Hematopoietic multipotent progenitor cell treated with erythropoietin and hydrocortisone succinate and interleukin-3 and kit ligand, for 8 days (in vitro differentiated cells): ENCODE measurements around the gene SGPP1.
A peak's percentile ranks its signal among the peaks of the same experiment; 100 is the strongest.
"Not testable (repeated sequence)": the region's sequence is repeated elsewhere in the genome, so short reads cannot be mapped to it uniquely, and the experiment has no call there.

Experiments used
- DNase-seq: peaks from one replicate; pipeline ENCODE4 v3.0.0-alpha.2; 2015

SGPP1 gene

DNA sequence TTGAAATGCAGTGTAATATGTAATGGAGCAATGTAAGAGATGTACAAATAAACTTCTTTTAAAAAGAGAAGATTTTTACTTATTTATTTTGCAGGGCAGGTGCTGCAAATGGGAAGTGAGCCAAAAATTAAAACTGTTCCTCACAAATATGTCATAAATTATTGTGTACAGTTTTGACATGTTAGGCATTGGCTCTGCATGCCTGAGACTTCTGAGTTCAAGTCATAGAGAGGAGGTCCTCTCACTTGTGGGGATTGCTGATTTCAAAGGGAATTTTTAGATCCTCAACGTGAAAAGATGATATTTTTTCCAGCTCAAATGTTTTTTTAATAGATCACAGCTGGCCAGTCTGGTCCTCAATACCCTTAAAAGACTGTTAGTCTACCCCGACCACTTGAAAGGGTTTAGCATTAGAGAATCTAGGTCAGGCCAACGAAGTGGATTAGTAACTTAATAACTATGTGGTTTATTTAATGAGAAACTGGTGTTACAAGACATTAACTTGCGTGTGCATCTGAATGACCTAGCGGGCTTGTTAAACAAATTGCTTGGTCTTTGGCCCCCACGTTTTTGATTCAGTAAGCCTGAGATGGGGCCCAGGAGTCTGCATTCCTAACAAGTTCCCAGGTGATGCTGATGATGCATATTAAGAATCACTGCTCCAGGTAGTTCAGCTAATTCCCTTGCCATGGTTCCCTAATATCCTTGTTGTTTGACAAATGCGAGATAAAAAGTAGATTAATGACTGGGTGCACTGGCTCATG is 55.3 kb downstream of the SGPP1 start:
- no peak for DNase-seq

DNA sequence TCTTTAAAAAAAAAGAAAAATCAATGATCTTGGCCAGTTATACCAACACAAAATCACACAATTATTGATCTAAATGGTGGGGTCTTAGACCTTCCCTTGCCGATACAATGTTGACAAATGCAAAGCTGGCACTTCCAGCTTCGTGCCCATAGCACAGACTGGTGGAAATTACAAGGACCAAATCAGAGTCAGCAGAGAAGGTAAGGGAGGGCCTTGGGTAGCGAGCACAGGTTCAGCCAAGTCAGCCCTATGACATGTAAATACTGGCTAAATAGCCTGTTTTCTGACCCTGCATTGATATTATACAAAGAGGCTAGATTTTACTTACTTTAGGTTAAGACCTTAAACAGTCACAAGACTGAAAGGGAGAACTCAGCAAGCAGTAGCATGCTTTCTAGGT is 55.9 kb downstream of the SGPP1 start:
- DNase-seq, result no peak

DNA sequence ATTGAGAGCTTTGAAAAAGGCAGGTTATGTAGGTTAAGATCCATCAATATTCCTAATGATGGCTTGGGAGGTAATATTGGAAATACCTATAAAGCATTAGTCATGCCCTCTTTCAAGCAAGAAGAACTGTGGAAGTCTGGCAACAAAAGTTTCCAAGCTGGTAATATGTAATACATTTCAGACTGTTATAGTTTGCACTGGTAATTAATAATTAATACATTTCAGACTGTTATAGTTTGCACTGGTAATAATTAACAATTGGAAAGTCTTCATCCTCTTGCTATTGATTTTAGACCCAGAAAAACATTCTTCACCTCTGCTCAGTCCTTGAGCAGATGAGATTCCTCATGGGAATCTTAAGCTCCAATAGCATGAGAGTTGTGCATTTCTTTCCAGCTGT is 57.2 kb downstream of the SGPP1 start:
- DNase-seq, result no peak

DNA sequence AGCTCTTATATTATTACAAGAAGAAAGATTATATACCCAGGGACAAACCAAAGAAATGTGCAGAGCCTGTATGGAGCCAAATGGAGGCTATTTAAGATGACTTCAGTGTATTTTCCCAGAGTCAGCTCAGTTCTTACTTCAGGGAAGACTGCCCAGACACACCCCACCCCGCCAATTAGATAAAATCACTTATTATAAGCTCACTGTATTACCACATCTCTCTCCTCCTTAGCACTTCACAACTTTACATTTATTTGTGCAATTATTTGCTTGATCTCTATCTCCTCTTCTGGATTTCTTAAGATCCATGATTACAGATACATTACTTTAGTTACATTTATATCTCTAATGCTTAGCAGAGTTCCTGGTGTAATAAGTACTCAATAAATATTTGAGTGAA is 61.5 kb downstream of the SGPP1 start:
- peak; percentile 48 for DNase-seq

DNA sequence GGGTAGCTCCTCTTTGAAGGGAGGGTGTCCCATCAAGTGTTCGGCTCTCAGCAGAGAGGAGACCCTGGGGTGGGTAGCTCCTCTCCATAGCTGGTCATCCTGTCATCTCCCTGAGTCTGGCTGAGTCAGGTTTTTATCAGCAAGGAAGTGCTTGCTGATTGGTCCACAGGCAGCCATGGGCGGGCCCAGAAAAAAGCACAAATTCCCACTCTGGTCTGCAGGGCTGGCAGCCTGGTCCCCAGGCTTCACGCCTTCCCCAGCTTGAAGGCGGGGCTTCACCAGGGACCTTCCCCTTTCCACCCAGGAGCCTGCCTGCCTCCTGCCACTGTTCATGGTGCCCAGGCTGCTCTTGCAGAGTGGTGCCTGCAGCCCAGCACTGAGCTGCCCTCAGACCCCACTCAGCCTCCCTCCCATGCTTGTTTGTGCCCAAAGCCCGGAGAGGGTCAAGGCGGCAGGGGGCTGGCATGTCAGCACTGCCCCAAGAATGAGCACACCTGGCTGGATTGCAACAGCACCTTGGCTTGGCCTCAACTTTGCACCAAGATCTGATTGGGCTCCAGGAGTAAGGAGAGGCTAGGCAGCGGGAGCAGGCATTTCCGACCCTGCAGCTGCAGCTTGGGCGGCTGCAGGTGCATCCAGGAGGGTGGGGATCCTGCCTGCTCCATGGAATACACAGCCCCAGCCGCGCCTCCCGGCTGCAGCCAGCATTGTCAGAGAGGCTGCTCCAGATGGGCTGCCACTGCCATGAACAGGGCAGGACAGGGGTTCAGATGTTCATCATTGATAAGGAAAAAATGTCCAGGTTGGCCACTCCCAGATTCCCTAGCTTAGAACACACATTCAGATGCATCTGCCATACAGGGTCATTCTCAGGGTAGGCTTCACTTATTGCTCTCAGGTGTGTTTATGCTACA is 64.2 kb downstream of the SGPP1 start:
- DNase-seq, result peak; percentile 36

DNA sequence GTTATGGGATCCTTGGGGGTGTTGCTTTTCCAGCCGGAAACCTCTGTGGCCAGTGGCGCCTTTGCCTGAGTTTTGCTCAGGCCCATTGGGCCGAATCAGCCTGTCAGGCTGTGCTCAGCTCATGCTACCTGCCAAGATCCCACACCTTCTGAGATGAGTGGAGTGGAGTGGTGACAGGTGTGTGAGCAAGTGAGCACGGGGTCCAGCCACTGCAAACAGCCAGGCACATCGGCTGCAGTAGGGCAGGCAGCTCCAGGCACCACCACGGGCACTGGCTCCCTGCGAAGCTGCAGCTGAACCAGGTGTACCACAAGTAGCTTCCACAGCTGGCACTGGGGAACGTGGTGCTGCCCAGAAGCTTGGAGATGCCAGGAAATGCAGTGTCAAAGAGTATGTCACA is 65.1 kb downstream of the SGPP1 start:
- DNase-seq, result no peak

DNA sequence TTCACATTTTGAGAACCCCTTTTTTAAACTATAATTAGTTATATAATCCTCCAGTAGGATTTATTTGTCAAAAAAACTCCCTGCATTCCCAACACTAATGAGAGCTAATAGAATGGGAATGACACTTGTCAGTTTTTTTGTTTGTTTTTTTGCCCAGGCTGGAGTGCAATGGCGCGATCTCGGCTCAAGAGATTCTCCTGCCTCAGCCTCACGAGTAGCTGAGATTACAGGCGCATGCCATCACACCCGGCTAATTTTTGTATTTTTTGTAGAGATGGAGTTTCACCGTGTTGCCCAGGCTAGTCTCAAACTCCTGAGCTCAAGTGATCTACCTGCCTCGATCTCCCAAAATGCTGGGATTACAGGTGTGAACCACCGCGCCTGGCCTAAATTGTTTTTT is 66.0 kb downstream of the SGPP1 start:
- not testable (repeated sequence) for DNase-seq

DNA sequence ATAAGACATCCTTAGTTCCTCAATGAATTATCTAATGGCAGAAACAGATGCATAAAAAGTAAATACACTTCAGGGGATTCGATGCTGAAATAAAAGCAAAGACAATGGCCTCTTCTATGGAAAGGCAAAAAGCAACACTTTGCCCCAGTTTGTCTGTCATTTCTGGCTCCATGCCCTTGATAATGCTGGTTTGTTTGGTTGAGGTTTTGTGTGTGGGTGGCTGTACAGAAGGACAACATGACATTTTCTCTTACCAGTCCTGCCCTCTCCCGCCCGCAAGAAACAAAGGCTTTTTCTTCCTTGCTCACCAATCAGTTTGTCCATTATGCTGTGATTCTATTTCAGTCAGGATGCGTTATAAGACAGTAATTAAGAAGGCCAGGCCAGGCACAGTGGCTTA is 68.1 kb downstream of the SGPP1 start:
- DNase-seq, result peak; percentile 43

DNA sequence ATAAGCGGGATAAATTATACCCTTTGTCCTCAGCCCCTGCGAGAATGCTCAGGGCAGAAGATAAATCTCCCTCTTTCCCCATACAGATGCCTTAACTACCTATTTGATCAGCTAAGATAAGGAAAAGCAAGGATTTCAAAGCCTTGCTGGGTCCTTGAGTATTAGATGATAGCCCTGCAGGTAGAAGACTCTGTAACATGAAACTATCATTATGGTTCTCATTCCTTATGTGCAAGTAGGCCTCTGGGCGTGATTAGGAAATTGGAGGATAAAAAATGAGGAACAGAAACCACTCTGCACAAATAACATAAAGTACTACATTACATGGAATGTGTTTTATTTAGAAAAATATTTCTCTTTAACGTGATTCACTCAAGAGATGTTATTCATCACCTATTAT is 71.7 kb downstream of the SGPP1 start:
- DNase-seq, result no peak

DNA sequence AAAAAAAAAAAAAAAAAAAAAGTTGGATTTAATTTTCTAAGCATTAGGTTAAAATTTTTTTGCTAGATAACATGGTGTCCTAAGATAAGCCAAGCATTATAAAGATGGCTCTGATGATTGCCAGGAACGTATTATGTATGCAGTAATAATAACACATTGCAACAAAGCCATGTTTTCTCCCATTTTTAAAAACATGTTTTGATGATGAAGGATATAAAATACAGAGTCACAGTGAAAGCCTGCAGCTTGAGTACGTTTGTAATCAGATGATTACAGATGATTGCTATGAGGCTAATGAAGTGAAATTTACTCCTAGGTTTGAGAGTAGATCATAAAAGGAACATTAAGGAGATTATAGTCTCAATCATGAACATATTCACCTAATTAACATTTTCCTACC is 72.9 kb downstream of the SGPP1 start:
- peak; percentile 27 for DNase-seq

DNA sequence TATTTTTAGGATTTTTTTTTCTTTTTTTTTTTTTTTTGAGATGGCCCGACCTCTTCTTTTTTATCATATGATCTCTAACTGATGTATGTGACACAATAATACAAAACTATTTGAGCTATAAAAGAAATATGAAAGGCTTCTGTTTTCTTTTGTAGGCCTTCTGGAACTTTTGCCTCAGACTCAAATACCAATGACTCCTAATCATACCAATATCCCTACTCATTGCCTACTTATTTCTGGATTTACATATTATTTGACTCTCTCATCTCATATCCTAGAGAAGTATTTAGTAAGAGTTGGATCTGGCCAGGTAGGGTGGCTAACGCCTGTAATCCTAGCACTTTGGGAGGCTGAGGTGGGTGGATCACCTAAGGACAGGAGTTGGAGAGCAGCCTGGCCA is 73.5 kb downstream of the SGPP1 start:
- no peak for DNase-seq

DNA sequence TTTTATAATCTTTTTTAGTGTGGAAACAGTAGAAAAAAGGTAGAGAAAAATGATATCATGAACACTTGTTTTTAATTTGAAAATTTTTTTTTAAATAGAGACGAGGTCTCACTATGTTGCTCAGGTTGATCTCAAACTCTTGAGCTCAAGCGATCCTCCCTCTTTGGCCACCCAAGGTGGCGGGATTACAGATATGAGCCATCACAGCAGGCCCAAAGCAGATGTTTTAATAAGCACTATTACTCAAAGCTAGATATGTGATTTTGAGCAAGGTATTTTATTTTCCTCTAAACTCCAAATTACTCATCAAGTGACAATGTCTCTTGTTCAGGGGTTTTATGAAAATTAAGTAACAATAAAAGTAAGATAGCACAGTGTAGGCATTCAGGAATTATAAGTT is 75.5 kb downstream of the SGPP1 start:
- DNase-seq, result no peak

DNA sequence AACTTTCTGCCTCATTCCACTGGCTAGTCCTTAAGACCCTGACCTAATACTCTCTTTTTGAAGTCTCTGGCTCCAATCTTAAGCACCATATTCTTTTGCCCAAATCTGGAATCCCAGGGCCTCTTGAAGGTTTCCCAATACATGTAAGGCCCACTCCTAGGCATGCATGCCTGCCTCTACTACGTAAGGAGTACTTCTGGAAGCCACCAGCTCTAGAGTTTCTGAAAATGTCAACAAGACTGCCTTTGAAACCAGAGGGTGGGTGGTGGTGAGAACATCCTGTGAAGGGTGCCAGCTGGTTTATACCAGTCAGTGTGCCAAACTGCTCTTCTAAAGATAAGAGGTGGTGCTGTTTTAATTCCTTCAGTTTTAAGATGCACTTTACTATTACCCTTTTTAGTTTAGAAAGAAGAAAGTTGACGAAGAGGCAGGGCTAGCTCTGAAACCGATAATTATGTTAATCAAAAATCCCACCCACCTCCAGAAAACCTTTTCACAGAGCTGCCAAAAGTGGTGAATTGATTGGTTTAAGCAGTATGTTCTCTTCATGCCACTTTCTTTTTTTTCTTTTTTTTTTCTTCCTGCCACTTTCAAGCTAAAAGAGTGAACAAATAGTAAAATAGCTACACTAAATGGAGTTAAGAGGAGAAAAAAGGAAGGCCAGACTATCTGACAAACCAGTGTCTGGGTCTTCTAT is 77.5 kb downstream of the SGPP1 start:
- peak; percentile 64 for DNase-seq

DNA sequence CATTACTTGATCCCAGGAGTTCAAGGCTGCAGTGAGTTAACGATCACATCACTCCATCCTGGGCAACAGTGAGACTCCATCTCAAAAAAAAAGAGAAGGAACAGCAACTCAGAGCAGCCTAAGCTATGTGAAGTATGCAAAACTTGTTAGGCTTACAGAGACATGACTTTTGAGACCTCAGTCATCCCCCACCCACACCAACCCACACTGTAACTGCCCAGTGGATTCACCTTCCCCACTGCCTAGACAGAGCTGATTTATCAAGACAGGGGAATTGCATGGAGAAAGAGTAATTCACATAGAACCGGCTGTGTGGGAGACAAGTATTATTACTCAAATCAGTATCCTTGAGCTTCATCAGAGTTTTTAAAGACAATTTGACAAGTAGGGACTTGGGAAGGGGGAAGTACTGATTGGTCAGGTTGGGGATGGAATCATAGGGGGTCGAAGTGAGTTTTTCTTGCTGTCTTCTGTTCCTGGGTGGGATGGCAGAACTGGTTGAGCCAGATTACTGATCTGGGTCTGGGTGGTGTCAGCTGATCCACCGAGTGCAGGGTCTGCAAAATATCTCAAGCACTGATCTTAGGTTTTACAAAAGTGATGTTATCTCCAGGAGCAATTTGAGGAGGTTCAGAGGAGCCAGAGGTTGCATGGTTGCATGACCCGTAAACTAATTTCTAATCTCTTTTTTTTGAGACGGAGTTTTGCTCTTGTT is 80.0 kb downstream of the SGPP1 start:
- no peak for DNase-seq

DNA sequence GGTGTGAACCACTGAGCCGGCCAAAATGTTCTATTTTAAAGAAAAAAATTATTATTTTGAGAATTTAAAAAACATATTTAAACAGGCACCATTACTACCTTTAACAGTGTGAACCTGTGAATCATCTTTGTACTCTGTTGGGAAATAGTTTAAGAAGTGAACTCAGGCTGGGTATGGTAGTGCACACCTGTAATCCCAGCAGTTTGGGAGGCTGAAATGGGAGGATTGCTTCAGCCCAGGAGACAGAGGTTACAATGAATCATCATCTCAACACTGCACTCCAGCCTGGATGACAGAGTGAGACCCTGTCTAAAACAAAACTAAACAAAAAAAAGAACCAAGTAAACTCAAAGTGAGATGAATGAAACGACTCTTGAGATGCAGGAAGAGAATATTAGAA is 83.1 kb downstream of the SGPP1 start:
- DNase-seq, result no peak

DNA sequence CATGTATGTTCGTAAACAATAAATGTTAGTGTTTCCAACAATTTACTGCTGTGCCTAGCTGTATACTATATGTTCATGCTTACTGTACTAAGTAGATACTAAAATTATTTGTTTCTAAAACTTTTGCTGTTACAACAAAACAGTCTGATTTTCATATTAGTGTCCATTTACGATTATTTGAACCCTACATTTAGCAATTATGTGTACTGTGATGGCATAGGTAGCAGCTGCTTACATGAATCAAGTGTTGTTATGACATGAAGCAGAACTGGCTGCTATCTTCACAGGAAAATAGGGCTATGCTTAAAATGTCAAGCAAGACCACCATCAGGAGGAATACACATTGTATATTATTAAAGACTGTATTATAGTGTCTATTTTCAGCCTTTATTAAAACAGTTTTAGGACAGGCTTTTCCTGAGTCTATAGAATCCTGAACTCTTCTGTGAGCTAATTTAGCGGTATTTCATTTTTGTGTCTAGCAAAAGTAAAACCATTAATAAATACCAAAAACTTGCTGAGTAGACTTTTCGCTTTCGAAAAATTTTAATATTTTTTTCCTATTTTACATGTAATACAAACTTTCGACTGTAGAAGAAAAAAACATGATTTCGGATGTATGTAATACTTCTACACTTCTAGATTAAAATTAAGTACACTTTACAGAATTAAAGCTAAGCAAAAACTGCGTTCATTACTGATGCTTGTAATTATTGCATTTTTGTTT is 85.0 kb downstream of the SGPP1 start:
- no peak for DNase-seq

DNA sequence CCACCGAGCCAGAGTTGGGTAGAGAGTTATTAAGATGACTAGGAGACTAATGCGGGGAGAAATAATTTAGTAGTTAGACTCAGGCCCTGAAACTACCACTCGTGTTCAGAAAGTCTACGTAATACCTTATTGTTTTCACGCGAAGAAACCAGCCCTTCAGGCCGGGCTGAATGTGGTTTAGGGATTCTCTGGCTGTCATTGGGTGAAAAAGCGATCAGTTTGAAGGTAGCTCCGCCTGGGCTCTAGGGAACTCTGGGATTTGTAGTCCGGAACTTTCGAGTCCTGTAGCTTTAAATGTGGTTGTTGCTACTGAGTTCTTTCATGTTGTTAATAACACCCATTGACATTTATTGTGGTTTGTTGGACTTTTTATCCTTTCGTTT is 85.6 kb downstream of the SGPP1 start:
- peak; percentile 98 for DNase-seq

DNA sequence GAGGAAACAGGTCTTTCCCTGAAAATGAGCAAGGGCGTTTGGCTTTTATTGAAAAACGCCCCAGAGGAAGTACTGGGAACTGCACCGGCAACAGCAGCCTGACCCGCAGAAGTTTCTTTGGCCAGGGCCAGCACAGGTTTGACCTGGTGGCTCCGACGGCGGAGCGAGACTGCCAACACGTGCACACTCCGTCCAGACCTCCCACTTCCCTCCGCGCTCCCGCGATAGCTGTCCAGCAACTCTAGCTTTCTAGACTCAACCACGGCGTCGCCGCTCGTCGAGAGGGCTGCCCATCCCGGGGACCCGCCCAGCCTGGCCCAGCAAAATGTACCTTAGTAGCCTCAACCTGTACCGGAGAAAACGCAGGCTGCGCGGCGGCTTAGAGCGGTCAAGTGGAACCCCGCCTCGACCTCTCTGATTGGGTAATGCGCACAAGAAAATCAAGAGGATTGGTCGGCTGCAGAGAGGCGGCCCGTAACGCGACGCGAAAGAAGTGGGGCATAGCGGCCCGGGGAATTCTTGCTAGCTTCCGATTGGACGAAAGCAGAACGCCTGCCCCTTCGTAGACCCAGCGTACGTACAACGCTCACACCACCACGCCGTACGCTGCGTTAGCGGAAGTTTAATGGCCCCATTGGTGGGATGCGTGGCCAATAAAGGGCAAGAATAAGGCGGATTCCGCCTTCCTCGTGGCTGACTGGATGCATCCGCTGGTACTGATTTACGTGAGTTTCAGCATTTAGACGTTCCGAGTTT is 86.2 kb downstream of the SGPP1 start, which contains the start of gene WDR89:
Gene WDR89, minus strand, starts transcription at position 399 of the 756 bp plus-strand sequence. CDS start 41,929 bp downstream, outside the sequence.
- peak; percentile 100 for DNase-seq

DNA sequence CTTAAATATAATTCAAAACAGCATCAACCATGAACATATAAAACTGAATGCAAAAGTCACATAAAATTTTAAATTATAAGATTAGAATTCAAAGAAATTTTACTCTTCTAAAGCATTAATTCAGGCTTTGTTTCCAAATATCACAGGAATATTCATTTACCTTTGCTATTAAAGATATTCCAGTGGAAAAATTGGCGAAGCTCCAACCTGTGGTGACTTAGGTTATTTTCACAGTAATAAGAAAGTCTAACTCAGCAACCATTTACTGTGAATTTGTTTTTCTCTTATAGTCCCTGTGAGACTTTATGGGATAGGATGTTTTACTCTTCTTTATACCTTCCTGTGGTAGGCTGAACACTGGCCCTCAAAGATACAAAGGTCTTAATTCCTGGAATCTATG is 89.4 kb downstream of the SGPP1 start:
- DNase-seq, result peak; percentile 28

DNA sequence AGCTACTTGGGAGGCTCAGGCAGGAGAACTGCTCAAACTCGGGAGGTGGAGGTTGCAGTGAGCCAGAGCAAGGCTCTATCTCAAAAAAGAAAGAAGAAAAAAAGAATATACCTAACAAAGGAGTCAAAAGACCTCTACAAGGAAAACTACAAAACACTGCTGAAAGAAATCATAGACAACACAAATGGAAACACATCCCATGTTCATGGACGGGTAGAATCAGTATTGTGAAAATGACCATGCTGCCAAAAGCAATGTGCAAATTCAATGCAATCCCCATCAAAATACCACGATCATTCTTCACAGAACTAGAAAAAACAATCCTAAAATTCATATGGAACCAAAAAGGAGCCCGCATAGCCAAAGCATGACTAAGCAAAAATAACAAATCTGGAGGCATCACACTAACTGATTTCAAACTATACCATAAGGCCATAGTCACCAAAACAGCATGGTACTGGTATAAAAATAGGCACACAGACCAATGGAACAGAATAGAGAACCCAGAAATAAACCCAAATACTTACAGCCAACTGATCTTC is 91.7 kb downstream of the SGPP1 start:
- not testable (repeated sequence) for DNase-seq
